Iris pigment epithelial cell (primary cell): ENCODE data around the gene PEA15.

ENCODE experiments used
- DNase-seq: peaks from one replicate; pipeline ENCODE4 v3.0.0-alpha.2; 2011; ENCODE audit warnings: low read depth

PEA15 gene

GRCh38 chr1:160239582-160240299, 34.6 kb downstream of the PEA15 start:
- DNase-seq = no peak

GRCh38 chr1:160243767-160244166, 38.6 kb downstream of the PEA15 start:
- DNase-seq = no peak

- peak; percentile 7 for DNase-seq
These were observed 39.0 kb downstream of the PEA15 start for GRCh38 chr1:160244209-160244608.

GRCh38 chr1:160245434-160245833, 40.2 kb downstream of the PEA15 start:
- DNase-seq = no peak

- DNase-seq = no peak
These were observed 41.9 kb downstream of the PEA15 start for GRCh38 chr1:160247053-160247452.

GRCh38 chr1:160251011-160251410, 45.8 kb downstream of the PEA15 start:
- no peak for DNase-seq

- peak; percentile 78 for DNase-seq
These were observed 46.7 kb downstream of the PEA15 start for GRCh38 chr1:160251687-160252526.

GRCh38 chr1:160255781-160256300, 50.7 kb downstream of the PEA15 start:
- no peak for DNase-seq

- peak; percentile 90 for DNase-seq
These were observed 51.3 kb downstream of the PEA15 start for GRCh38 chr1:160256396-160257046.

- DNase-seq = no peak
These were observed 52.3 kb downstream of the PEA15 start for GRCh38 chr1:160257411-160258015.

- peak; percentile 10 for DNase-seq
These were observed 53.1 kb downstream of the PEA15 start for GRCh38 chr1:160258177-160258798.

- peak; percentile 92 for DNase-seq
These were observed 55.5 kb downstream of the PEA15 start for GRCh38 chr1:160260406-160261382.

- peak; percentile 94 for DNase-seq
These were observed 56.3 kb downstream of the PEA15 start for GRCh38 chr1:160261556-160261892.

- peak; percentile 98 for DNase-seq
These were observed 57.0 kb downstream of the PEA15 start, which contains the start of gene DCAF8 for GRCh38 chr1:160261893-160262794. DCAF8 (minus strand) TSS chr1:160262549; CDS start chr1:160244008, 18,541 bp downstream.

GRCh38 chr1:160264795-160265307, 59.7 kb downstream of the PEA15 start:
- no peak for DNase-seq
